Activated CD8-positive, alpha-beta memory T cell treated with anti-CD3 and anti-CD28 coated beads for 48 hours (primary cell): Measurements from ENCODE around the gene GTF3C5.
"Not testable (repeated sequence)": the region's sequence is repeated elsewhere in the genome, so short reads cannot be mapped to it uniquely, and the experiment has no call there.

Experiments
- DNase-seq, 3 experiments: peaks; one replicate each; pipeline ENCODE4 v3.0.0-alpha.2; 2020; ENCODE audit warnings: low read depth in 2 of 3, low spot score in 2 of 3

The GTF3C5 gene

DNA sequence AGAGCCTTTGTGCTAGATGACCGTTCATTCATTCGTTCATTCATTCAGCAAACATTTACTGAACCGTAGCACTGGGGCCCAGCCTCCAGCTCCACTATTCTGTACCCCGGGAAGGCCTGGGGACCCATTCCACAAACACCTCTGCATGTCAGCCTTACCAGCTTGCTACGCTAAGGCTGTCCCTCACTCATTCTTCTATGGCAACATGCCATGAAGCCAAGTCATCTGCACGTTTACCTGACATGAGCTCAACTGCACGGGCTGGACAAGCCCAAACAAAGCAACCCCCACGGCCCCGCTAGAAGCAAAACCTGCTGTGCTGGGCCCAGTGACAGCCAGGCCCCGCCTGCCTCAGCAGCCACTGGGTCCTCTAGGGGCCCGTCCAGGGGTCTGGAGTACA lies 37.0 kb downstream of the GTF3C5 start:
- DNase-seq, result no peak

DNA sequence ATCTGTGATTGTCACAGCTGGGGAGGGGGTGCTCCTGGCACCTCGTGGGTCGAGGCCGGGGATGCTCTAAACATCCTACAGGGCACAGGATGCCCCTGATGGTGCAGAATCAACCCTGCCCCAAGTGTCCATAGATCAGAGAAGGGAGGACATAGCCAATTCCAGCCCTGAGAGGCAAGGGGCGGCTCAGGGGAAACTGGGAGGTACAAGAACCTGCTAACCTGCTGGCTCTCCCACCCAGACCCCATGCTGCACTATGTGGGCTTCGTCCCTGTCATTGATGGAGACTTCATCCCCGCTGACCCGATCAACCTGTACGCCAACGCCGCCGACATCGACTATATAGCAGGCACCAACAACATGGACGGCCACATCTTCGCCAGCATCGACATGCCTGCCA lies 37.6 kb downstream of the GTF3C5 start:
- DNase-seq, result not testable (repeated sequence)

DNA sequence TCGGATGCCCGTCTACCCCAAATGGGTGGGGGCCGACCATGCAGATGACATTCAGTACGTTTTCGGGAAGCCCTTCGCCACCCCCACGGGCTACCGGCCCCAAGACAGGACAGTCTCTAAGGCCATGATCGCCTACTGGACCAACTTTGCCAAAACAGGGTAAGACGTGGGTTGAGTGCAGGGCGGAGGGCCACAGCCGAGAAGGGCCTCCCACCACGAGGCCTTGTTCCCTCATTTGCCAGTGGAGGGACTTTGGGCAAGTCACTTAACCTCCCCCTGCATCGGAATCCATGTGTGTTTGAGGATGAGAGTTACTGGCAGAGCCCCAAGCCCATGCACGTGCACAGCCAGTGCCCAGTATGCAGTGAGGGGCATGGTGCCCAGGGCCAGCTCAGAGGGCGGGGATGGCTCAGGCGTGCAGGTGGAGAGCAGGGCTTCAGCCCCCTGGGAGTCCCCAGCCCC lies 39.7 kb downstream of the GTF3C5 start:
- DNase-seq, result not testable (repeated sequence)

DNA sequence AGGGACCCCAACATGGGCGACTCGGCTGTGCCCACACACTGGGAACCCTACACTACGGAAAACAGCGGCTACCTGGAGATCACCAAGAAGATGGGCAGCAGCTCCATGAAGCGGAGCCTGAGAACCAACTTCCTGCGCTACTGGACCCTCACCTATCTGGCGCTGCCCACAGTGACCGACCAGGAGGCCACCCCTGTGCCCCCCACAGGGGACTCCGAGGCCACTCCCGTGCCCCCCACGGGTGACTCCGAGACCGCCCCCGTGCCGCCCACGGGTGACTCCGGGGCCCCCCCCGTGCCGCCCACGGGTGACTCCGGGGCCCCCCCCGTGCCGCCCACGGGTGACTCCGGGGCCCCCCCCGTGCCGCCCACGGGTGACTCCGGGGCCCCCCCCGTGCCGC lies 40.2 kb downstream of the GTF3C5 start:
- DNase-seq, result not testable (repeated sequence)

DNA sequence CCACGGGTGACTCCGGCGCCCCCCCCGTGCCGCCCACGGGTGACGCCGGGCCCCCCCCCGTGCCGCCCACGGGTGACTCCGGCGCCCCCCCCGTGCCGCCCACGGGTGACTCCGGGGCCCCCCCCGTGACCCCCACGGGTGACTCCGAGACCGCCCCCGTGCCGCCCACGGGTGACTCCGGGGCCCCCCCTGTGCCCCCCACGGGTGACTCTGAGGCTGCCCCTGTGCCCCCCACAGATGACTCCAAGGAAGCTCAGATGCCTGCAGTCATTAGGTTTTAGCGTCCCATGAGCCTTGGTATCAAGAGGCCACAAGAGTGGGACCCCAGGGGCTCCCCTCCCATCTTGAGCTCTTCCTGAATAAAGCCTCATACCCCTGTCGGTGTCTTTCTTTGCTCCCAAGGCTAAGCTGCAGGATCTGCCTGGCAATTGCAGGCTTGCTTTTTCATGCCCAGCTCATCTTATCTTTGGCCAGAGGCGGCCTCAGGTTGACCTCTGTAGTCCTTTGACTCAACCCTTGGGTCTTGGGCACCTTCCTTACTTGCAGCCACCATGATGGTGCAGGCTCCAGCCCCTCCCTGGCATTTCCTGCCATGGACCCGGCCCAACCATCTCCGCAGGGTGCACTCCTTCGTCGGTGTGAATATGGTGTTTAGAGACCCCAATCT lies 40.8 kb downstream of the GTF3C5 start:
- no peak for DNase-seq

DNA sequence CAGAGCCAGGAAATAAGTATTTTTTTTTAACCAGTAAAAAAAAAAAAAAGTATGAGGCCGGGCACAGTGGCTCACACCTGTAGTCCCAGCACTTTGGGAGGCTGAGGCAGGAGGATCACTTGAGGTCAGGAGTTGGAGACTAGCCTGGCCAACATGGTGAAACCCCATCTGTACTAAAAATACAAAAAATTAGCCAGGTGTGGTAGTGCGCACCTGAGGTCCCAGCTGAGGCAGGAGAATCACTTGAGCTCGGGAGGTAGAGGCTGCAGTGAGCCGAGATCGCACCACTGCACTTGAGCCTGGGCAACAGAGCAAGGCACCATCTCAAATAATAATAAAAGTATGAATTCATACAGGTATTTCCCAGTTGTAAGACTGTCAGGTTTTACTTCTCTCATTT lies 41.4 kb downstream of the GTF3C5 start:
- not testable (repeated sequence) for DNase-seq

DNA sequence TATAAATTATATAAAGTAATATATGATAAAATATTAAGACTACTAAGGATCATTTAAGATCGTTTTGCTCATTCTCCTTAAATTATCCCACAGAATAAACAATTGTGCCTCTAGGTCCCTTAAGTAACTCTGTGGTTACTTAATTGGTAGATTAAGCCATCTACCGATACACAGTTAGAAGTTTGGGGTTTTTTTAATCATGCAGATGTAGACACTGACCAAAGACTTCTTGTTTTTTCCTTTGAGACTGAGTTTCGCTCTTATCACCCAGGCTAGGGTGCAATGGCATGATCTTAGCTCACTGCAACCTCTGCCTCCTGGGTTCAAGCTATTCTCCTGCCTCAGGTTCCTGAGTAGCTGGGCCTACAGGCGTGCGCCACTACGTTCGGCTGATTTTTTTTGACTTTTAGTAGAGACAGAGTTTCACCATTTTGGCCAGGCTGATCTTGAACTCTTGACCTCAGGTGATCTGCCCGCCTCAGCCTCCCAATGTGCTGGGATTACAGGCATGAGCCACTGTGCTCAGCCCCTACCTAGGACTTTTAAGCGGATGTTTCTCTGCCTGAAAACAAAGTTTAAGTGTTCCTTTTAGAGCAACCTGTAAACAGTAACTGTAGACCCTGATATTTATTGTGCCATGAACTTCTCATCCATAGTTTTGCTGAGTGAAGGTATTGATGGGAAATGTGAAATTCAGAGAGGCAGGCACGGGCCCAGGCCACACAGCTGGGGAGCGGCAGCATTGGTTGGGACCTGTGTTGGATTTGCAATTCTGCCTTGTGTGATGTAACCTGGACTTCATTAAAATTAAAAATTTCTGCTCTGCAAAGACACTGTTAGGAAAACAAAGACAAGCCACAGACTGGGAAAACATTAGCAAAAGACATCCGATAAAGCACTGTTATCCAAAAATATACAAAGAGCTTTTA lies 42.6 kb downstream of the GTF3C5 start:
- no peak for DNase-seq

DNA sequence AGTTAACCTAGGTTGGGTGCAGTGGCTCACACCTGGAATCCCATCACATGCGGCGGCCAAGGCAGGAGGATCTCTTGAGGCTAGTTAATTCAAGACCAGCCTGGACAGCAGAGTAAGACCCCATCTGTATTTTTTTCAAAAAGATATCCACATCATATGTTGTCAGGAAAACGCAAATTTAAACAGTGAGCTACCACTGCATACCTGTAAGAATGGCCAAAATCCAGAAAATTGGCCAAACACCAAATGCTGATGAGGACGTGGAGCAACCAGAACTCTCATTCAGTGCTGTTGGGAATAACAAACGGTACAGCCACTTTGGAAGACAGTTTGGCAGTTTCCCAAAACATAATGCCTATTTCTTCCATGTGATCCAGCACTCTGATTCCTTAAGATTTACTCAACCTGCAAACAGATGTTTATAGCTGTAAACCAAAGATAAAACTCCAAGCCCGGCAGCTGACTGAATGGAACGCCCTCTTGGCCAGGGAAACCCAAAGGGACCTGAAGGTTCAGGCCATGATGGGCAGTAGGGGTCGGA lies 43.4 kb downstream of the GTF3C5 start:
- no peak for DNase-seq

DNA sequence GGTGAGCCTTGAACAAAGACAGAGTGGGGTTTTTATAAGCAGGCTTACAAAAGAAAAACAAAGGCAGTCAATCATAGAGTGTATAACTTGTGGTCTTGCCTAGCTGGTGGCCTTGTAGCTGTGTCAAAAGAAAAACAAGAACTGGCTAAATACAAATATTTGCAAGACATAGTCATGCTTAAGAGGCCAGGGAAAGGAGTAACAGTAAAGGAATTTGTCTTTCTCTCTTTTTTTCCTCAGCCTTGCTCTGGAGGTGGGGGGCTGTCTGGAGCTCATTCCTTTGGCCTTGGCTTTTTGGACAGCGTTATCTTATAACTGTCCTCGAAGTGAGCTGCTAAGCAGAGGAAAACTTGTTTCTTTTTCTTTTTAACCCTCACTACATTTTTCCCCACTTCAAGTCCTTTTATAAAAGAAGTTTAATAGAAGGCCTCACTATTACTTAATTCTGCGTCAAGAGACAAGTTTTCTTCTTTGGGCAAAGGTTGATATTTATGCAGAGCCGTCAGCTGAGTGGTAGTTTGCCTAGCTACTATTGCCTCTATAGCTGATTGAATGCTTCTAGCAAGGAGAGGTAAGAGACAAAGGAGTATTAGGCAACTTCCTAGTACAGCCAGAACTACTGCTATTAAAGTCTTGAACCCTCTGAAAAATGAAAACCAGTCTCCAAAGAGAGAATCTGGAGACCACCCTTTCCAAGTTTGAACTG lies 45.3 kb downstream of the GTF3C5 start:
- no peak for DNase-seq

DNA sequence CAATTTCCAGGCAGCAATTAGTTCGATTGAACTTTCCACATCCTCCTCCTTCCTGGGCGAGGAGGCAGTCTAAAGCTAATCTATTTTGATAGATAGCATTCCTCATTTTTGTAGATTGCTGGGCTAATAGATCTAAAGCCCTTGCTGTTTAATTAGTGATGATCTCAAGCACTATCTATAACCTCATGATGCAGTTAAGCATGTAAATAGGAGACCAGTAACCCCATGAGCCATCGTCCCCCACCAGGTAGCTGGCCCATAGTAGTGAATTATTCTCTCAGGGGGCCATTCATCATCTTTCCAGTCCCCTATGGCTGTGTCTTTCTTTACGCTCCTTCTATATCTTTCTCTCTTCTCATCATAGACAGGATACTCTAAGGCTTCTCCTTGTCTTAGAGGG lies 45.9 kb downstream of the GTF3C5 start:
- no peak for DNase-seq

DNA sequence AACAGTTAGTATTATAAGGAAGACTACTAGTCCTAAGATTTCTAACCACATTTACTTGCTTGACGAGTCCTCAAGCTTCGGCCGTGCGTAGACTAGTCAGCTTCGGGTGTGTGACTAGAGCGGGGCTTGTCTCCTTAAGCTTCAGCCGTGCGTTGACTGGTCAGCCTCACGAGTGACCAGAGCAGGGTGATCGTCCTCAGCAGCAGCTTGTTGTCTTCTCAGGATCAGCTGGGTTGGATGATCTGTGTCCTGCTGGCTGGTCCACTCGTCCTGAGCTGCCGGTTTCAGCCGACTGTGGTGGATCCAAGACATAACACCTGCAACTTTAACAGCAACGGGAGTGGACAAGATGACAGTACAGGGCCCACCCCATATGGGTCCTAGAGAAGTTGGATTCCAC lies 47.7 kb downstream of the GTF3C5 start:
- DNase-seq, result no peak

DNA sequence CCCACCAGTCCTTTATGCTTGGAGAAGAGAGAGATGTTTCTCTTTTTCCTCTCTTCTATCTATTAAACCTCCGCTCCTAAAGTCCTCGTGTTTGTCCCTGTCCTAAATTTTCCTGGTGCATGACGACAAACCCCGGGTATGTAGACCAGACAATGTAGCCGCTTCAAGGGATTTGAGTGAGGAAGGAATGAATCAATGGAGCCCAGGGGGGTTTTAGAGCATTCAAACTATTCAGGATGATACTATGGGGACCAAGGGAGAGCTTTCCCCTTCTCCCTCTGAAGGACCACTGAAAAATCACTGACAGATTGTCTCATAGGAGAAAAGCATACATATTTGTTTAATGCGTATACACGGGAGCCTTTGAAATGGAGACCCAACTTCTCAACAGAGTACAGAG lies 49.4 kb downstream of the GTF3C5 start:
- no peak for DNase-seq

DNA sequence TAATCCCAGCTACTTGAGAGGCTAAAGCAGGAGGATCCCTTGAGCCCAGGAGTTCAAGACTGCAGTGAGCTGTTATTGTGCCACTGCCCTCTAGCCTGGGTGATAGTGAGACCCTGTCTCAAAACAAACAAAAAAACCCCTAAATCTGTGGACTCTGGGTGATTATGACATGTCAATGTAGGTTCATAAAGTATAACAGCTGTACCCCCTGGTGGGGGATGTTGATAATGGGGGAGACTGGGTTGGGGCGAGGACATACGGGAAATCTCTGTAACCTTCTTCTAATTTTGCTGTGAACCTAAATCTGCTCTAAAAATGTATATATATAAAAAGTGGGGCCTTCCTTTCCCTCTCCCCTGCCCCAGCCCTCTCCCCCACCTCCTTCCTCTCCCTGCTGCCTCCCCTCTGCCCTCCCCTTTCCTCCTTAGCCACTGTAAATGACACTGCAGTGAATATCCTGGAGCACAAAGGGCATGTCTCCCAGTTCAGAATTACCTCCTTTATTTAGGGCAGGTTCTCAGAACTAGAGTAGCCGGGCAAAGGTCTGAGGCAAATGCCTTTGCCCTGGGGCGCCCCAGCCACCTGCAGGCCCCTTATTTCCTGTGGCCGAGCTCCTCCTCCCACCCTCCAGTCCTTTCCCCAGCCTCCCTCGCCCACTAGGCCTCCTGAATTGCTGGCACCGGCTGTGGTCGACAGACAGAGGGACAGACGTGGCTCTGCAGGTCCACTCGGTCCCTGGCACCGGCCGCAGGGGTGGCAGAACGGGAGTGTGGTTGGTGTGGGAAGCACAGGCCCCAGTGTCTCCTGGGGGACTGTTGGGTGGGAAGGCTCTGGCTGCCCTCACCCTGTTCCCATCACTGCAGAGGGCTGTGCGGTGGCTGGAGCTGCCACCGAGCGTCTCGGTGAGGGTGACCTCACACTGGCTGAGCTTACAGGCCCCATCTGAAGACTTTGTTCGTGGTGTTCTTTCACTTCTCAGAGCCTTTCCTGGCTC lies 50.3 kb downstream of the GTF3C5 start:
- DNase-seq, result not testable (repeated sequence)

DNA sequence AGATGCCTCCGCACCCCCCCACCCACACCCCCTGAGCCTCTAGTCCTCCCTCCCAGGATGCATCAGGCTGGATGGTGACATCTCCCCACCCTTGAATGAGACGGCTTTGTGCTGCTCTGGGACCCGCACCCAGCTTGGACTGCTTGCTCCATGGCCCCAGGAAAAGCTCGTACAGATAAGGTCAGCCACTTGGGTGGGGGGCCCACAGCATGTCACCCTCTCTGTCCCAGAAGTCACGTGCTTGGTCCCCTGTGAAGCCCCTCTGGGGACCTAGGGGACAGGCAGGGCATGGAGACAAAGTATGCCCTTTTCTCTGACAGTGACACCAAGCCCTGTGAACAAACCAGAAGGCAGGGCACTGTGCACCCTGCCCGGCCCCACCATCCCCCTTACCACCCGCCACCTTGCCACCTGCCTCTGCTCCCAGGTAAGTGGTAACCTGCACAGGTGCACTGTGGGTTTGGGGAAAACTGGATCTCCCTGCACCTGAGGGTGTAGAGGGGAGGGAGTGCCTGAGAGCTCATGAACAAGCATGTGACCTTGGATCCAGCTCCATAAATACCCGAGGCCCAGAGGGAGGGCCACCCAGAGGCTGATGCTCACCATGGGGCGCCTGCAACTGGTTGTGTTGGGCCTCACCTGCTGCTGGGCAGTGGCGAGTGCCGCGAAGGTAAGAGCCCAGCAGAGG lies 51.3 kb downstream of the GTF3C5 start:
- not testable (repeated sequence) for DNase-seq

DNA sequence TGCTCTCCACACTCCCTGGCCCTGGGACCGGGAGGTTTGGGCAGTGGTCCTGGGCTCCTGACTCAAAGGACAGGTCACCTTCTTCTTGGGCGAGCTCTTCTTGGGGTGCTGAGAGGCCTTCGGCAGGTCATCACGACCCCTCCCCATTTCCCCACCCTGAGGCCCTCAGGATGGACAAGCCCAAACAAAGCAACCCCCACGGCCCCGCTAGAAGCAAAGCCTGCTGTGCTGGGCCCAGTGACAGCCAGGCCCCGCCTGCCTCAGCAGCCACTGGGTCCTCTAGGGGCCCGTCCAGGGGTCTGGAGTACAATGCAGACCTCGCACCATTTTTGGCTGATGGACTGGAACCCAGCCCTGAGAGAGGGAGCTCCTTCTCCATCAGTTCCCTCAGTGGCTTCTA lies 52.9 kb downstream of the GTF3C5 start:
- DNase-seq, result not testable (repeated sequence)

DNA sequence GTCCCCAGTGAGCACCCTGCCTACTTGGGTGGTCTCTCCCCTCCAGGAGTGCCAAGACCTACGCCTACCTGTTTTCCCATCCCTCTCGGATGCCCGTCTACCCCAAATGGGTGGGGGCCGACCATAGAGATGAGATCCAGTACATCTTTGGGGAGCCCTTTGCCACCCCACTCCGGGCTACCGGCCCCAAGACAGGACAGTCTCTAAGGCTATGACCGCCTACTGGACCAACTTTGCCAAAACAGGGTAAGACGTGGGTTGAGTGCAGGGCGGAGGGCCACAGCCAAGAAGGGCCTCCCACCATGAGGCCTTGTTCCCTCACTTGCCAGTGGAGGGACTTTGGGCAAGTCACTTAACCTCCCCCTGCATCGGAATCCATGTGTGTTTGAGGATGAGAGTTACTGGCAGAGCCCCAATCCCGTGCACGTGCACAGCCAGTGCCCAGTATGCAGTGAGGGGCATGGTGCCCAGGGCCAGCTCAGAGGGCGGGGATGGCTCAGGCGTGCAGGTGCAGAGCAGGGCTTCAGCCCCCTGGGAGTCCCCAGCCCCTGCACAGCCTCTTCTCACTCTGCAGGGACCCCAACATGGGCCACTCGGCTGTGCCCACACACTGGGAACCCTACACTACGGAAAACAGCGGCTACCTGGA lies 55.5 kb downstream of the GTF3C5 start:
- not testable (repeated sequence) for DNase-seq

DNA sequence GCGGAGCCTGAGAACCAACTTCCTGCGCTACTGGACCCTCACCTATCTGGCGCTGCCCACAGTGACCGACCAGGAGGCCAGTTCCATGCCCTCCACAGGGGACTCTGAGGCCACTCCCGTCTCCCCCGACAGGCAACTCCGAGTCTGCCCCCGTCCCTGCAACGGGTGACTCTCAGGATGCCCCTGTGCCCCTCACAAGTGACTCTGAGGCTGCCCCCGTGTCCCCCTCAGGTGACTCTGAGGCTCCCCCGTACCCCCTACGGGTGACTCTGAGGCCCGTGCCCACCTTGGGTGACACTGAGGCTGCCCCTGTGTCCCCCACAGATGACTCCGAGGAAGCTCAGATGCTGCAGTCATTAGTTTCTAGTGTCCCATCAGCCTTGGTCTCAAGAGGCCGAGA lies 56.1 kb downstream of the GTF3C5 start:
- no peak for DNase-seq

DNA sequence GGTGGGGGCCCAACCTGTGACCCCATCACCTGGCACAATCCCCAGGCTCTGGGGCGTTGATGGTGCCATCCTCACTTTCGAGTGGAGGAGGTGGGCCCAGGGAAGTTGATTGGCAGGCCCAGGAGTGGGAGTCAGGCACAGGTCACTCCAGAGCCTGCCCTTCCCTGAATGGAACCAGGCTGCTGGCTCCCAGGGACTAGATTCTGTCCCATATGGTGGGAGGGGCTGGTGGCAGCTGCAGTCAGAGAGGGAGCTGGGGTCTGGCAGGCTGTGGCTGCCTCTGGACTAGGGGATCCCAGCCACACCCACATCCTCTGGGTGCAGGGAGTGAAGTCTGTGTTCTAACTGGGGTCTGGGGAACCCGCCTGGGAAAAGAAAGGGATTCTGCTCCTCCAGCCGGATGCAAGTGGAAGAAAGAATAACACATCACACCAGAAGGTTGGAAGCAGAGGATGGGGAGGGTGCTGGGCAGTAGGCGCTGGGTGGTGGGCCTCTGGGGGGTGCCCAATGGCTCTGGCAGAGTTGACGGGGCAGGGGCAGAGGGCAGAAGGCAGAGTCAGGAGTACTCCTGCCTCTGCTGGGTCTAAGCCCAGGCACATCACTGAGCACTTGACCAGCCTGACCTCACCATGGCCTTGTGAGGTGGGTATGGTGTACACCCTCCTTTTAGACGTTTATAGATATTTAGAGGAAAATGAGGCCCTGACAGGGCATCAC lies 56.8 kb downstream of the GTF3C5 start:
- DNase-seq, result no peak
